ENCODE data around the gene CLMN. TPM values are rescaled to one million over a fixed set of nuclear protein-coding genes. Genes with fewer than 3 reads are reported as not detected.

The CLMN gene
- total and polyA plus RNA-seq, 2 of the 13 experiments (the other 11 are each of a cell fraction or from before 2014, with no cell fraction given): 15.1 to 16.7 TPM

GRCh38 chr14:95252219-95252618 lies 67.5 kb downstream of the CLMN start:
- POLR2A ChIA-PET: no interaction called here
- ATAC-seq (no peak), DNase-seq (ENCODE audit: low spot score) (no peak), FAIRE-seq (no peak)
- no peak overlapping the region for H2AFZ ChIP-seq (ENCODE audit: low read length)
- no peak overlapping the region for H3K4me2 ChIP-seq (ENCODE audit: low read depth, low read length)
- H3K27me3 ChIP-seq (ENCODE audit: control insufficient read depth in 1 of 2, insufficient read depth in 2 of 2, low read length in 2 of 2): no peaks in the 10 kb centered on the region
- no TSS peak for BruUV-seq (replicated peaks)
- H3K79me2 ChIP-seq (ENCODE audit: insufficient read depth, low read length): no peaks in the 10 kb centered on the region
- in situ Hi-C loops (cut with HindIII; ENCODE audit: extremely low pct_ligation_motif_present, low pct_unique_long_range_greater_than_20kb): no loop called here
- no peaks in the 10 kb centered on the region for H3K36me3 ChIP-seq (replicated peaks in 1 of 2; ENCODE audit: control insufficient read depth in 1 of 2, insufficient read depth in 2 of 2, low read length in 2 of 2)
- H3K4me3 ChIP-seq (replicated peaks in 1 of 3; ENCODE audit: insufficient read depth in 1 of 3, low read depth in 2 of 3, low read length in 3 of 3): no peak overlapping the region
- no peaks in the 10 kb centered on the region for H4K20me1 ChIP-seq (ENCODE audit: insufficient read depth, low read length)
- no peak overlapping the region for H3K27ac ChIP-seq (ENCODE audit: extremely low read length, insufficient read depth, low read length)
- peaks cover 23% of the 10 kb centered on the region for H3K4me1 ChIP-seq (ENCODE audit: insufficient read depth, low read length)
- no peaks in the 10 kb centered on the region for H3K9me3 ChIP-seq (ENCODE audit: low read length)
- CTCF ChIA-PET (ENCODE audit: low intra/inter-chr PET ratio, low total read pairs): no interaction called here
- 90% methylated on average over 5 of the region's 6 CpGs for WGBS (ENCODE audit: low lambda C conversion rate)
- no peak overlapping the region for H3K9ac ChIP-seq (ENCODE audit: insufficient read depth, low read depth, low read length)
- intact Hi-C loops (cut with micrococcal nuclease; ENCODE audit: unreplicated experiment): no loop called here
- TF ChIP-seq ZNF124 (CRISPR knock-in tag; IDR thresholded peaks at IDR 0.05): no peak

GRCh38 chr14:95250936-95251335 lies 68.8 kb downstream of the CLMN start:
- Histone ChIP-seq H3K4me2 (ENCODE audit: low read depth, low read length) (no peak overlapping the region), H3K4me3 (replicated peaks in 1 of 3; ENCODE audit: insufficient read depth in 1 of 3, low read depth in 2 of 3, low read length in 3 of 3) (no peak overlapping the region), H2AFZ (ENCODE audit: low read length) (no peak overlapping the region), H3K9ac (ENCODE audit: insufficient read depth, low read depth, low read length) (no peak overlapping the region), H3K36me3 (replicated peaks in 1 of 2; ENCODE audit: control insufficient read depth in 1 of 2, insufficient read depth in 2 of 2, low read length in 2 of 2) (no peaks in the 10 kb centered on the region), H3K27me3 (ENCODE audit: control insufficient read depth in 1 of 2, insufficient read depth in 2 of 2, low read length in 2 of 2) (no peaks in the 10 kb centered on the region), H3K4me1 (ENCODE audit: insufficient read depth, low read length) (peaks cover 23% of the 10 kb centered on the region), H3K27ac (ENCODE audit: extremely low read length, insufficient read depth, low read length) (no peak overlapping the region), H4K20me1 (ENCODE audit: insufficient read depth, low read length) (no peaks in the 10 kb centered on the region), H3K9me3 (ENCODE audit: low read length) (no peaks in the 10 kb centered on the region), H3K79me2 (ENCODE audit: insufficient read depth, low read length) (no peaks in the 10 kb centered on the region)
- ATAC-seq (no peak), FAIRE-seq (no peak), DNase-seq (ENCODE audit: low spot score) (no peak)
- in situ Hi-C loops (cut with HindIII; ENCODE audit: extremely low pct_ligation_motif_present, low pct_unique_long_range_greater_than_20kb) (no loop called here), intact Hi-C loops (cut with micrococcal nuclease; ENCODE audit: unreplicated experiment) (no loop called here)
- ChIA-PET CTCF (ENCODE audit: low intra/inter-chr PET ratio, low total read pairs) (no interaction called here), POLR2A (no interaction called here)
- WGBS (ENCODE audit: low lambda C conversion rate): 97% methylated on average over 7 of the region's 7 CpGs
- BruUV-seq (replicated peaks): no TSS peak
- no peak for TF ChIP-seq ZHX1 (CRISPR knock-in tag; IDR thresholded peaks at IDR 0.05; ENCODE audit: low read depth)
- TF ChIP-seq HNRNPLL (IDR thresholded peaks at IDR 0.05; ENCODE audit: low read depth, low read length, poor library complexity, severe bottlenecking): no peak
- no peak for TF ChIP-seq PTBP1 (IDR thresholded peaks at IDR 0.05; ENCODE audit: low read depth, low read length, poor library complexity, severe bottlenecking)
- TF ChIP-seq ZNF552 (CRISPR knock-in tag; IDR thresholded peaks at IDR 0.05; ENCODE audit: borderline replicate concordance): no peak
- TF ChIP-seq RARA (CRISPR knock-in tag; IDR thresholded peaks at IDR 0.05): no peak
- TF ChIP-seq FOXC1 (CRISPR knock-in tag; IDR thresholded peaks at IDR 0.05; ENCODE audit: borderline replicate concordance): no peak
- TF ChIP-seq TIGD3 (CRISPR knock-in tag; IDR thresholded peaks at IDR 0.05; ENCODE audit: borderline replicate concordance): no peak
- TF ChIP-seq ZNF687 (CRISPR knock-in tag; IDR thresholded peaks at IDR 0.05): no peak
- no peak for TF ChIP-seq ZNF326 (CRISPR knock-in tag; IDR thresholded peaks at IDR 0.05; ENCODE audit: borderline replicate concordance)
- no peak for TF ChIP-seq MATR3 (CRISPR knock-in tag; IDR thresholded peaks at IDR 0.05)

All from HepG2 (cell line).